HEK293T (cell line): Measurements from ENCODE around the gene ZNF615.
"Not testable (repeated sequence)": the region's sequence is repeated elsewhere in the genome, so short reads cannot be mapped to it uniquely, and the experiment has no call there.

ENCODE experiments used
- CTCF ChIA-PET: fragments of 350-600 bp; formaldehyde crosslinking; extraction: SDS; loops from one replicate; lab custom pipeline; 2021; ENCODE audit warnings: antibody characterized with exemption, inconsistent platforms; lab: Yijun Ruan, JAX
- POLR2A ChIA-PET: fragments of 350-600 bp; formaldehyde crosslinking; extraction: SDS; loops from one replicate; lab custom pipeline; 2020; ENCODE audit warnings: antibody characterized with exemption, inconsistent platforms; lab: Yijun Ruan, JAX
- DNase-seq: peaks from one replicate; pipeline ENCODE4 v3.0.0; 2012; ENCODE audit warnings: mixed read lengths; ENCODE audit errors: extremely low spot score
- ARNT ChIP-seq: fragments of 450-650 bp; IDR thresholded peaks from 2 replicates; pipeline ENCODE4 v1.6.1; 2017; ENCODE audit warnings: mild to moderate bottlenecking
- BHLHE40 ChIP-seq: fragments of 450-650 bp; IDR thresholded peaks from 2 replicates; pipeline ENCODE4 v1.6.1; 2016; ENCODE audit warnings: mild to moderate bottlenecking, moderate library complexity, borderline replicate concordance
- CTBP1 ChIP-seq: fragments of 450-650 bp; IDR thresholded peaks from 2 replicates; pipeline ENCODE4 v1.6.1; 2016; ENCODE audit warnings: borderline replicate concordance
- ELF4 ChIP-seq: fragments of 450-650 bp; IDR thresholded peaks from 2 replicates; pipeline ENCODE4 v1.6.1; 2017; ENCODE audit warnings: antibody characterized with exemption
- FOXA1 ChIP-seq: fragments of 450-650 bp; IDR thresholded peaks from 2 replicates; pipeline ENCODE4 v1.6.1; 2016; ENCODE audit warnings: mild to moderate bottlenecking
- FOXK2 ChIP-seq: fragments of 450-650 bp; IDR thresholded peaks from 2 replicates; pipeline ENCODE4 v1.6.1; 2016; ENCODE audit warnings: mild to moderate bottlenecking
- FOXM1 ChIP-seq: fragments of 450-650 bp; IDR thresholded peaks from 2 replicates; pipeline ENCODE4 v1.6.1; 2017; ENCODE audit warnings: mild to moderate bottlenecking, borderline replicate concordance
- HDGF ChIP-seq: fragments of 450-650 bp; IDR thresholded peaks from 2 replicates; pipeline ENCODE4 v1.6.1; 2017; ENCODE audit warnings: antibody characterized with exemption, borderline replicate concordance
- L3MBTL2 ChIP-seq: fragments of 450-650 bp; conservative IDR thresholded peaks from 2 replicates; pipeline ENCODE4 v1.6.1; 2016; ENCODE audit warnings: mild to moderate bottlenecking
- LEF1 ChIP-seq: fragments of 450-650 bp; IDR thresholded peaks from 2 replicates; pipeline ENCODE4 v1.6.1; 2017; ENCODE audit warnings: mild to moderate bottlenecking, borderline replicate concordance
- NFRKB ChIP-seq: fragments of 450-650 bp; IDR thresholded peaks from 2 replicates; pipeline ENCODE4 v1.6.1; 2016; ENCODE audit warnings: mild to moderate bottlenecking, moderate library complexity
- PKNOX1 ChIP-seq: fragments of 450-650 bp; IDR thresholded peaks from 2 replicates; pipeline ENCODE4 v1.6.1; 2016
- SP1 ChIP-seq: fragments of 450-650 bp; IDR thresholded peaks from 2 replicates; pipeline ENCODE4 v1.6.1; 2017
- SUZ12 ChIP-seq: fragments of 450-650 bp; IDR thresholded peaks from 2 replicates; pipeline ENCODE4 v1.6.1; 2016; ENCODE audit warnings: mild to moderate bottlenecking
- TARDBP ChIP-seq: fragments of 450-650 bp; IDR thresholded peaks from 2 replicates; pipeline ENCODE4 v1.6.1; 2016
- ZNF384 ChIP-seq: fragments of 450-650 bp; IDR thresholded peaks from 2 replicates; pipeline ENCODE4 v1.6.1; 2016

ZNF615 gene

DNA sequence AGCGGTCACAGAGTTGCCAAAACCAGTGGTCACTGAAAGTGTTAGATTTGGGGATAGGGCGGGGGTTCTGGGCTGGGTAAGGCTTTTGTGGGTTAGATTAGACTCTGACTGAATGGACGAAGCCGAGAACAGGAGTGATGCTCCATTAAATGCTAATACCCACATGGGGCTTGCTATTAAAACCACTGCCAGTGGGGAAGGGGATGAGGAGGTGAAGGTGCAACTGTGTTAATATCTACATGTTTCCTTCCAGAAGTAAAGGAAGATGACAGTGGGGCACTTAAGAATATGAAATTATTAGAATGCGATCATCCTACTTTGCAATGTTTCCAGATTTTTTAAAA lies 20.7 kb upstream of the ZNF615 start:
- DNase-seq: no peak
- TF ChIP-seq BHLHE40: no peak
- POLR2A ChIA-PET: interaction anchor here (0.7 to 1.2 kb wide), 2 partner anchors 20 to 21 kb away, joined by 3 to 10 read pairs; partner anchors contain the start of genes ZNF432 and ZNF615
- CTCF ChIA-PET: no interaction called here

DNA sequence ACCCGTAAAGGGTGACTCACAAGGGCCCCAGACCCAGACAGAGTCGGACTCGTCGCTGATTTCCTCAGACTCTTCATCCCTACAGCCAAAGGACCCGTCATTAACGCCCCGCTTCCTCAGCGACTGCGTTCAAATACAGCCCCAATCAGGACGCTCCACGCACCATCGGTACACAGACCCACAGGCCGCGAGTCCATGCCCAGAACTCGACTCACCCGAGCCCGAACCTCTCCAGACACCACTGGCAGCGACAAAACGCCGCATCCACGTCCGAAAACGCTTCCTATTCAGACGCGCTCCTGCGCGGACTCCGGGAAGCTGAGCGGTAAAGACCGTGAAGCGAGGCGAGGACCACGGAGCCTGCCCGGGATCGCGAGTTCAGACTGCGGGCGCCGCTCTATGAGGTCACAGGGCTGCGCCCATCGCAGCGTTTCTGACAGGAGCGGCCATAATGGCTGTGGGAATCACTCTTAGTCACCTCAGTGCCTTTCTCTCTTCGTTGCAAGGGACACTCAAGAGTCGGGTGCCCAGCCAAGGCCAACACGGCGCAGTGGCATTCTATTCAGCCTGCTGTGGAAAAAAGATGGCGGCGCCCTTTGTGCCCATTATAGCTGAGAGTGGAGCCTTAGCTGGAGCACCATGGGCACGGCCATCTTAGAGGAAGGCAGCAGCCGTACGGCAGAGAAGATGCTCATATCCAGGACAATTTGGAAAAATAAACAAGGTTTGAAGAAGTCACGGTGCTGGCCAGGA lies 20.2 kb upstream of the ZNF615 start, which contains the start of gene ZNF614:
TSS of gene ZNF614 (minus strand) at position 353 of the 753 bp plus-strand sequence. CDS start 2,634 bp downstream, outside the sequence.
- DNase-seq: peak; percentile 82
- TF ChIP-seq CTBP1 (no peak), HDGF (no peak), SUZ12 (no peak), PKNOX1 (no peak), LEF1 (no peak), ELF4 (peak; percentile 40; the same call in 1 of the 2 replicates), L3MBTL2 (peak; percentile 92), BHLHE40 (no peak), ARNT (no peak), NFRKB (peak; percentile 62), ZNF384 (no peak), FOXM1 (no peak), FOXA1 (no peak), TARDBP (no peak), SP1 (no peak), FOXK2 (no peak)
- ChIA-PET CTCF (no interaction called here), POLR2A (interaction anchor here (0.7 to 1.2 kb wide), 2 partner anchors 20 to 21 kb away, joined by 3 to 10 read pairs; partner anchors contain the start of genes ZNF432 and ZNF615)

- CTCF ChIA-PET, DNase-seq: not testable (repeated sequence)
- POLR2A ChIA-PET: interaction anchor here (0.7 kb wide), 1 partner anchor 23 kb away, joined by 3 read pairs; no protein-coding TSS in a partner anchor
These were observed 18.4 kb upstream of the ZNF615 start for GRCh38 chr19:52026255-52026990.

GRCh38 chr19:52024478-52024877 lies 16.5 kb upstream of the ZNF615 start:
- POLR2A ChIA-PET, CTCF ChIA-PET, DNase-seq: not testable (repeated sequence)

DNA sequence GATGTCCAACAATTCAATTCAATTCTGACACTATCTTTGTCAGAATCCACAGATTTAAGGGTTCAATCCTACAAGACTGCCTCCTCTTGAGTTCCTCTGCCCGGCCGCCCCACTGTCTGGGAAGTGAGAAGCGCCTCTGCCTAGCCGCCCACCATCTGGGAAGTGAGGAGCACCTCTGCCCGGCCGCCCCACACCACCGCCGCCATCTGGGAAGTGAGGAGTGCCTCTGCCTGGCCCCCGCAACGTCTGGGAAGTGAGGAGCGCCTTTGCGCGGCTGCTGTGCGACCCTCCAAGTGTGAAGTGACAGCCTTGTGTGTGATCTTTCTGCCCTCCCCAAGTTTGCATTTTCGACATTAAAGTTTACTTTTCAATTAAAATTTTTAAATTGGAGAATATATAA lies 14.2 kb upstream of the ZNF615 start:
- no peak for DNase-seq
- ChIA-PET POLR2A (no interaction called here), CTCF (no interaction called here)
- TF ChIP-seq ZNF384 (no peak), TARDBP (no peak), CTBP1 (no peak), HDGF (no peak), ARNT (no peak), PKNOX1 (no peak), FOXK2 (no peak), SUZ12 (no peak), L3MBTL2 (no peak), NFRKB (no peak), LEF1 (no peak), SP1 (no peak), BHLHE40 (no peak), FOXM1 (no peak)

- TF ChIP-seq ZNF384: no peak
- no peak for TF ChIP-seq BHLHE40
- TF ChIP-seq SP1: no peak
- no peak for TF ChIP-seq L3MBTL2
- POLR2A ChIA-PET: no interaction called here
- no peak for DNase-seq
- CTCF ChIA-PET: no interaction called here
These were observed 12.5 kb upstream of the ZNF615 start for GRCh38 chr19:52020506-52020905.

- POLR2A ChIA-PET: no interaction called here
- CTCF ChIA-PET: no interaction called here
- DNase-seq: no peak
- no peak for TF ChIP-seq FOXA1
These were observed 2.7 kb upstream of the ZNF615 start for GRCh38 chr19:52010674-52011073.

DNA sequence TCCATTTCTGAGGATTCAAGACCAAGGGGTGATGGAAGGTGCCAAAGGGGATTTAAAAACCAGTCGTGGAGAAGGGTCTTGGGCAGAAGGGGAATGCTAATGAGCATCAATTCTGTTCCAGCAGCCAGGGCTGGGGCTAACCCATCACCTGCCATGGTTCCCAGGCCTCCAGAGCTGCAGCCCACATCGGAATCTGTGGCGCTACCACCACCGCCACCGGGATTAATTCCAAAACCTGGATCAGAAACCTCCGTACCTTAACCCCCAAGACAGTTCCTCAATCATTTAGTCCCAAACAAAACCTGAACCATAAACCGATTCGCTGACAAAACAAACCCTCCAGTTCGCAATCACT lies 583 bp downstream of the ZNF615 start:
- TF ChIP-seq L3MBTL2: no peak
- TF ChIP-seq NFRKB: no peak
- TF ChIP-seq ARNT: no peak
- TF ChIP-seq PKNOX1: no peak
- no peak for TF ChIP-seq BHLHE40
- no peak for TF ChIP-seq FOXA1
- TF ChIP-seq TARDBP: no peak
- TF ChIP-seq HDGF: no peak
- TF ChIP-seq FOXM1: no peak
- TF ChIP-seq SUZ12: no peak
- TF ChIP-seq ZNF384: no peak
- TF ChIP-seq ELF4: no peak
- POLR2A ChIA-PET: interaction anchor here (1.8 kb wide), 1 partner anchor 181 kb away, joined by 5 read pairs; no protein-coding TSS in a partner anchor
- peak; percentile 11 for DNase-seq
- CTCF ChIA-PET: no interaction called here
